ENCODE measurements around the gene CD8B2. TPM values are rescaled to one million over a fixed set of nuclear protein-coding genes. Genes with fewer than 3 reads are reported as not detected.

Gene CD8B2
- total RNA-seq, 1 experiment from 2014 or later: 0.14 TPM

DNA sequence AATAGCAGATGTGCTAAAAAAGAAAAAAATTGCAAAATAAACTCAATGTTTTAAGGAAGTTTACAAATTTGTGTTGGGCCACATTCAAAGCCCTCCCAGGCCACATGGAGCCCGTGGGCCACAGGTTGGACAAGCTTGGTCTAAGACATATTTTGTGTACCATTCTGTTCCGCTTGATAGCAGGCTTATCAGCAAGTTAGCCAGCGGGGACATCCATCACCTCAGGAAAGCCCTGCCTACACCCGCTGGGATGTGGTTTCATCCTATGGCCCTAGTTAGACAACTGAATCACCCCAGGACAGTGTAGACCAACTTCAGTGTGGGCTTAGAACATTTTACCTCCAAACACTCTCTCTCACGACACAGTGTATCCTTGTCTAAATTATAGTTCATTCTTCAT is 32.6 kb downstream of the CD8B2 start:
- H3K9me3 ChIP-seq: no peaks in the 10 kb centered on the region
- no peaks in the 10 kb centered on the region for H3K27me3 ChIP-seq (replicated peaks; ENCODE audit: control insufficient read depth, insufficient read depth, low read length)
- peaks cover 5% of the 10 kb centered on the region for H3K27me3 Mint-ChIP-seq (ENCODE audit: insufficient read depth, unreplicated experiment)
- H3K4me1 ChIP-seq: no peaks in the 10 kb centered on the region
- ChIA-PET CTCF (no interaction called here), POLR2A (no interaction called here)
- intact Hi-C loops (cut with micrococcal nuclease; ENCODE audit: unreplicated experiment): no loop called here
- H3K27ac Mint-ChIP-seq (ENCODE audit: unreplicated experiment): no peak overlapping the region
- peaks cover 12% of the 10 kb centered on the region for H3K9me3 Mint-ChIP-seq (ENCODE audit: unreplicated experiment)
- no TSS peak for BruUV-seq (replicated peaks)
- H3K4me3 ChIP-seq (ENCODE audit: low read depth, low read length): no peak overlapping the region
- H3K36me3 ChIP-seq (ENCODE audit: control insufficient read depth, insufficient read depth, low read length): no peaks in the 10 kb centered on the region
- TF ChIP-seq, protein P1, sequence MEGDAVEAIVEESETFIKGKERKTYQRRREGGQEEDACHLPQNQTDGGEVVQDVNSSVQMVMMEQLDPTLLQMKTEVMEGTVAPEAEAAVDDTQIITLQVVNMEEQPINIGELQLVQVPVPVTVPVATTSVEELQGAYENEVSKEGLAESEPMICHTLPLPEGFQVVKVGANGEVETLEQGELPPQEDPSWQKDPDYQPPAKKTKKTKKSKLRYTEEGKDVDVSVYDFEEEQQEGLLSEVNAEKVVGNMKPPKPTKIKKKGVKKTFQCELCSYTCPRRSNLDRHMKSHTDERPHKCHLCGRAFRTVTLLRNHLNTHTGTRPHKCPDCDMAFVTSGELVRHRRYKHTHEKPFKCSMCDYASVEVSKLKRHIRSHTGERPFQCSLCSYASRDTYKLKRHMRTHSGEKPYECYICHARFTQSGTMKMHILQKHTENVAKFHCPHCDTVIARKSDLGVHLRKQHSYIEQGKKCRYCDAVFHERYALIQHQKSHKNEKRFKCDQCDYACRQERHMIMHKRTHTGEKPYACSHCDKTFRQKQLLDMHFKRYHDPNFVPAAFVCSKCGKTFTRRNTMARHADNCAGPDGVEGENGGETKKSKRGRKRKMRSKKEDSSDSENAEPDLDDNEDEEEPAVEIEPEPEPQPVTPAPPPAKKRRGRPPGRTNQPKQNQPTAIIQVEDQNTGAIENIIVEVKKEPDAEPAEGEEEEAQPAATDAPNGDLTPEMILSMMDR (IDR thresholded peaks at IDR 0.05; ENCODE audit: insufficient read depth in 1 of 2, low read depth in 1 of 2, low read length in 1 of 2, severe bottlenecking in 1 of 2, unreplicated experiment in 1 of 2): no peak
- no peaks in the 10 kb centered on the region for H3K36me3 Mint-ChIP-seq (ENCODE audit: insufficient read depth, unreplicated experiment)
- H3K4me3 Mint-ChIP-seq (ENCODE audit: unreplicated experiment): no peak overlapping the region
- DNase-seq: no peak
- H3K4me1 Mint-ChIP-seq (ENCODE audit: low read depth, unreplicated experiment): peaks cover 6% of the 10 kb centered on the region

DNA sequence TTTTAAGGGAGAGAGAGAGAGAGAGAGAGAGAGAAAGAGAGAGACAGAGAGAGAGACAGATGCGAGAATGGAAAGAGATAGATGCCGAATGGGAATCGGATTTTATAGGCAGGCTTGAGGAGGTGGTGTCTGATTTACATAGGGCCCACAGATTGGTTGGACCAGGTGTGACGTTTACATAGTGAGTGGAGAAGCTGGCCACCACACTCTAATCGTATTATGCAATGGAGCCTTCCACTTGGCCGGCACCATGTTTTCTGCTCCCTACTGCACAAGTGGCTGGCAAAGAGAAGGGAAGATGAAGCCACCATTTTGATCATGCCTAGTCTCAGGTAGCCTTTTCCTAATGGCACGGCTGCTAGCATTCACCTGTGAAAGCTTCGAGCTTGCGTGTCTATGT is 33.9 kb downstream of the CD8B2 start:
- CTCF ChIA-PET: no interaction called here
- POLR2A ChIA-PET: no interaction called here
- no peaks in the 10 kb centered on the region for H3K36me3 ChIP-seq (ENCODE audit: control insufficient read depth, insufficient read depth, low read length)
- no peaks in the 10 kb centered on the region for H3K4me1 ChIP-seq
- DNase-seq: no peak
- Mint-ChIP-seq H3K27me3 (ENCODE audit: insufficient read depth, unreplicated experiment) (peaks cover 5% of the 10 kb centered on the region), H3K4me3 (ENCODE audit: unreplicated experiment) (no peak overlapping the region), H3K36me3 (ENCODE audit: insufficient read depth, unreplicated experiment) (no peaks in the 10 kb centered on the region), H3K4me1 (ENCODE audit: low read depth, unreplicated experiment) (no peaks in the 10 kb centered on the region), H3K9me3 (ENCODE audit: unreplicated experiment) (peaks cover 17% of the 10 kb centered on the region), H3K27ac (ENCODE audit: unreplicated experiment) (no peak overlapping the region)
- intact Hi-C loops (cut with micrococcal nuclease; ENCODE audit: unreplicated experiment): no loop called here
- no peaks in the 10 kb centered on the region for H3K9me3 ChIP-seq
- no peaks in the 10 kb centered on the region for H3K27me3 ChIP-seq (replicated peaks; ENCODE audit: control insufficient read depth, insufficient read depth, low read length)
- no peak overlapping the region for H3K4me3 ChIP-seq (ENCODE audit: low read depth, low read length)
- TF ChIP-seq, protein P1 (IDR thresholded peaks at IDR 0.05; ENCODE audit: insufficient read depth in 1 of 2, low read depth in 1 of 2, low read length in 1 of 2, severe bottlenecking in 1 of 2, unreplicated experiment in 1 of 2): no peak
- BruUV-seq (replicated peaks): no TSS peak

DNA sequence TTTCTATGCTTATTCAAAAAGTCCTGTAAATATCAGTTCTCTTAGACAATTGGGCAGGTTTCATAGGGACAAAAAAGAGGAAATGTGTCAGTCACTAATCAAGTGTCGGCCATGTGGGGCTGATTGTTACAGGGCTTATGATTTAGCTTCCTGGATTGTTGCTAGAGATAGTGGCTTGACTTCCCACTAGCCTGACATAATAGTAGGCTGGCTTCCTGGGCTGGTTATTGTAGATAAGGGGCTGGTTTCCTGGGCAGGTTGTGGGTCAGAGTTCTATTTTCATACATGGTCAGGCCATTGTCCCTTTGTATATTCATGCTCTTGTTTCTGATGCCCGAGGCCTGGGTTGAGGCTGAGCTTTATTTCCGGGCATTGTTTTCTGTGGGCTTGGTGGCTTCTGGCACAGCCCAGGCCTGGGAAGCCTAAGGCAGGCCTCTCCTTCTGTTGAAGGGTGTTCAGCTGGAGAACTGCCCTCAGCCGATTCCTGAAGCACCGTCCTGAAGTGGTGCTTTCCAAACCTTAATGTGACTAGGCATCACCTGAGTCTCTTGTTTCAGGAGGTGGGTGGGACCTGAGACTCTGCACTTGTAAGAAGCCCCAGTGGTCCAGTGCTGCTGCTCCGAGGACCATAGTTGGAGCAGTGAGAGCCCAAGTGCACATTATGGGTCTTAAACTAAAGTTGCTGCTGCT is 37.0 kb downstream of the CD8B2 start:
- Mint-ChIP-seq H3K36me3 (ENCODE audit: insufficient read depth, unreplicated experiment) (no peaks in the 10 kb centered on the region), H3K4me3 (ENCODE audit: unreplicated experiment) (no peak overlapping the region), H3K9me3 (ENCODE audit: unreplicated experiment) (peaks cover 17% of the 10 kb centered on the region), H3K4me1 (ENCODE audit: low read depth, unreplicated experiment) (no peaks in the 10 kb centered on the region), H3K27me3 (ENCODE audit: insufficient read depth, unreplicated experiment) (no peaks in the 10 kb centered on the region), H3K27ac (ENCODE audit: unreplicated experiment) (no peak overlapping the region)
- ChIA-PET CTCF (no interaction called here), POLR2A (no interaction called here)
- intact Hi-C loops (cut with micrococcal nuclease; ENCODE audit: unreplicated experiment): no loop called here
- Histone ChIP-seq H3K27me3 (replicated peaks; ENCODE audit: control insufficient read depth, insufficient read depth, low read length) (no peaks in the 10 kb centered on the region), H3K4me3 (ENCODE audit: low read depth, low read length) (no peak overlapping the region), H3K36me3 (ENCODE audit: control insufficient read depth, insufficient read depth, low read length) (no peaks in the 10 kb centered on the region), H3K9me3 (no peaks in the 10 kb centered on the region), H3K4me1 (no peaks in the 10 kb centered on the region)
- TF ChIP-seq, protein P1 (IDR thresholded peaks at IDR 0.05; ENCODE audit: insufficient read depth in 1 of 2, low read depth in 1 of 2, low read length in 1 of 2, severe bottlenecking in 1 of 2, unreplicated experiment in 1 of 2): no peak
- BruUV-seq (replicated peaks): no TSS peak
- DNase-seq: no peak
